Loucy (cell line): ENCODE measurements around the gene NANOGP8.

Source experiments
- H2AFZ ChIP-seq: fragments of 200-600 bp; sonication (generic); 2 replicates; pipeline ENCODE4 v1.6.0; 2016; ENCODE audit warnings: antibody characterized with exemption, mild to moderate bottlenecking, low read length, moderate library complexity
- H3F3A ChIP-seq: fragments of 200-600 bp; 2 replicates; pipeline ENCODE4 v1.6.0; 2016; ENCODE audit warnings: antibody characterized with exemption, low read depth, mild to moderate bottlenecking
- H3K27me3 ChIP-seq: fragments of 200-600 bp; sonication (generic); 2 replicates; pipeline ENCODE4 v1.6.1; 2014; ENCODE audit warnings: low read length, mild to moderate bottlenecking; ENCODE audit not compliant: insufficient read depth, poor library complexity, severe bottlenecking
- H3K36me3 ChIP-seq: fragments of 200-600 bp; sonication (generic); 2 replicates; pipeline ENCODE4 v1.6.1; 2016; ENCODE audit warnings: low read length; ENCODE audit not compliant: insufficient read depth
- H3K4me1 ChIP-seq: fragments of 200-600 bp; sonication (generic); 2 replicates; pipeline ENCODE4 v1.5.1; 2014; ENCODE audit warnings: low read length, mild to moderate bottlenecking; ENCODE audit not compliant: insufficient read depth, poor library complexity, severe bottlenecking
- H3K4me2 ChIP-seq: fragments of 200-600 bp; sonication (generic); 2 replicates; pipeline ENCODE4 v1.6.0; 2014; ENCODE audit warnings: antibody characterized with exemption, low read length, low read depth, mild to moderate bottlenecking; ENCODE audit not compliant: poor library complexity, severe bottlenecking
- H3K4me3 ChIP-seq: fragments of 200-600 bp; sonication (generic); 2 replicates; pipeline ENCODE4 v1.5.1; 2014; ENCODE audit warnings: low read length, mild to moderate bottlenecking, mixed read lengths; ENCODE audit not compliant: poor library complexity, severe bottlenecking
- H3K79me2 ChIP-seq: fragments of 200-600 bp; sonication (generic); 2 replicates; pipeline ENCODE4 v1.6.1; 2014; ENCODE audit warnings: low read length; ENCODE audit not compliant: insufficient read depth
- H3K9ac ChIP-seq: fragments of 200-600 bp; sonication (generic); 2 replicates; pipeline ENCODE4 v1.6.0; 2014; ENCODE audit warnings: mild to moderate bottlenecking, low read depth, low read length, moderate library complexity; ENCODE audit not compliant: poor library complexity, severe bottlenecking
- H3K9me2 ChIP-seq: fragments of 200-600 bp; sonication (generic); replicated peaks from 2 replicates; pipeline ENCODE4 v1.6.1; 2016; ENCODE audit warnings: low read depth, low read length, mixed read lengths
- H3K9me3 ChIP-seq: fragments of 200-600 bp; sonication (generic); 2 replicates; pipeline ENCODE4 v1.6.1; 2014; ENCODE audit warnings: mild to moderate bottlenecking, antibody characterized with exemption, low read length, low read depth; ENCODE audit not compliant: insufficient read depth
- H4K20me1 ChIP-seq: fragments of 200-600 bp; sonication (generic); 2 replicates; pipeline ENCODE4 v1.6.0; 2014; ENCODE audit warnings: antibody characterized with exemption, low read length, mild to moderate bottlenecking; ENCODE audit not compliant: insufficient read depth, poor library complexity, severe bottlenecking
- CTCF ChIP-seq: fragments of 200-600 bp; sonication (generic); conservative IDR thresholded peaks from 2 replicates; pipeline ENCODE4 v1.5.1; 2014; ENCODE audit warnings: mild to moderate bottlenecking, antibody characterized with exemption, low read length
- EZH2phosphoT487 ChIP-seq: fragments of 200-600 bp; IDR thresholded peaks from 2 replicates; pipeline ENCODE4 v1.6.1; 2018; ENCODE audit warnings: antibody characterized with exemption, mild to moderate bottlenecking, moderate library complexity, borderline replicate concordance

Gene NANOGP8

GRCh38 chr15:35068846-35069475 lies 16.1 kb downstream of the NANOGP8 start:
- no peak overlapping the region for H3K9ac ChIP-seq
- no peaks in the 10 kb centered on the region for H3F3A ChIP-seq
- H3K9me2 ChIP-seq, result no peaks in the 10 kb centered on the region
- no peaks in the 10 kb centered on the region for H3K9me3 ChIP-seq
- H4K20me1 ChIP-seq, result no peaks in the 10 kb centered on the region
- H3K36me3 ChIP-seq, result no peaks in the 10 kb centered on the region
- H3K79me2 ChIP-seq, result no peaks in the 10 kb centered on the region
- H3K4me2 ChIP-seq, result no peak overlapping the region
- H3K27me3 ChIP-seq, result no peaks in the 10 kb centered on the region
- no peak overlapping the region for H3K4me3 ChIP-seq
- TF ChIP-seq CTCF (no peak), EZH2phosphoT487 (no peak)
- no peaks in the 10 kb centered on the region for H3K4me1 ChIP-seq
- H2AFZ ChIP-seq, result no peak overlapping the region

- Histone ChIP-seq H3F3A (no peaks in the 10 kb centered on the region), H3K36me3 (no peaks in the 10 kb centered on the region), H2AFZ (no peak overlapping the region), H3K4me3 (no peak overlapping the region), H3K27me3 (no peaks in the 10 kb centered on the region), H3K9me2 (no peaks in the 10 kb centered on the region), H3K79me2 (no peaks in the 10 kb centered on the region), H3K9ac (no peak overlapping the region), H3K4me1 (no peaks in the 10 kb centered on the region), H3K9me3 (no peaks in the 10 kb centered on the region), H4K20me1 (no peaks in the 10 kb centered on the region), H3K4me2 (no peak overlapping the region)
- TF ChIP-seq EZH2phosphoT487 (no peak), CTCF (no peak)
These were observed 17.4 kb downstream of the NANOGP8 start for GRCh38 chr15:35067496-35068347.

- Histone ChIP-seq H3K36me3 (no peaks in the 10 kb centered on the region), H3F3A (no peaks in the 10 kb centered on the region), H2AFZ (no peak overlapping the region), H3K4me3 (no peak overlapping the region), H3K9me2 (no peaks in the 10 kb centered on the region), H3K9me3 (no peaks in the 10 kb centered on the region), H3K4me1 (no peaks in the 10 kb centered on the region), H3K9ac (no peak overlapping the region), H3K79me2 (no peaks in the 10 kb centered on the region), H4K20me1 (no peaks in the 10 kb centered on the region), H3K27me3 (no peaks in the 10 kb centered on the region), H3K4me2 (no peak overlapping the region)
- TF ChIP-seq CTCF (no peak), EZH2phosphoT487 (no peak)
These were observed 19.0 kb downstream of the NANOGP8 start for GRCh38 chr15:35066094-35066493.
